Liver (tissue), 3 donors: Measurements from ENCODE around the gene CECR2.

ENCODE experiments used
- RXRA ChIP-seq, 2 donors: IDR thresholded peaks; 2 replicates each; pipeline ENCODE4 v1.6.1; 2017 to 2018; ENCODE audit warnings: antibody characterized with exemption in 2 of 2, mild to moderate bottlenecking in 1 of 2
- YY1 ChIP-seq: IDR thresholded peaks from 2 replicates; pipeline ENCODE4 v1.6.1; 2016; ENCODE audit warnings: antibody characterized with exemption, mild to moderate bottlenecking
- TF ChIP-seq, protein P1 (sequence below): fragments of 150-350 bp; IDR thresholded peaks from 2 replicates; pipeline ENCODE4 v1.5.1; 2017; ENCODE audit warnings: improper control_type of control experiment, low read depth, low read length; ENCODE audit not compliant: missing input control
- donor health status: healthy.
- donor health status: healthy.

DNA sequence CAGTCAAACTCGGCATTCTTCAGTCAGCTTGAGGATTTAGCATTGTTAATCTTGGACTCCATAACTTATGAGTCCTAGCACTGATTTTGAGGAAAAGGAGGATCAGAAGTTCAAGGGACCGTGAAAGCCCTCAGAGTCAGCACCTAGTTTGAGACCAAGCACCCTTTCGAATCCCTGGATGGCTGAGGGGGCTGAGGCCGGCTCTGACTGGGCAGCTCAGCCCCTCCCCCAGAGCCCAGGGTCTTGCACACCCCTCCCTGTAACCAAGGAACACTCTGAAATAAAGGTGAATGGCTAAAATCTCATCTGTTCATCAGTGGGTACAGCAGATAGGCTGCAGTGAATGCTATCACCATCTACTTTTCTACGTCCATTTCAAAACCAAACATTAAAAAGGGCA, 221.3 kb downstream of the CECR2 start:
- TF ChIP-seq, protein P1, sequence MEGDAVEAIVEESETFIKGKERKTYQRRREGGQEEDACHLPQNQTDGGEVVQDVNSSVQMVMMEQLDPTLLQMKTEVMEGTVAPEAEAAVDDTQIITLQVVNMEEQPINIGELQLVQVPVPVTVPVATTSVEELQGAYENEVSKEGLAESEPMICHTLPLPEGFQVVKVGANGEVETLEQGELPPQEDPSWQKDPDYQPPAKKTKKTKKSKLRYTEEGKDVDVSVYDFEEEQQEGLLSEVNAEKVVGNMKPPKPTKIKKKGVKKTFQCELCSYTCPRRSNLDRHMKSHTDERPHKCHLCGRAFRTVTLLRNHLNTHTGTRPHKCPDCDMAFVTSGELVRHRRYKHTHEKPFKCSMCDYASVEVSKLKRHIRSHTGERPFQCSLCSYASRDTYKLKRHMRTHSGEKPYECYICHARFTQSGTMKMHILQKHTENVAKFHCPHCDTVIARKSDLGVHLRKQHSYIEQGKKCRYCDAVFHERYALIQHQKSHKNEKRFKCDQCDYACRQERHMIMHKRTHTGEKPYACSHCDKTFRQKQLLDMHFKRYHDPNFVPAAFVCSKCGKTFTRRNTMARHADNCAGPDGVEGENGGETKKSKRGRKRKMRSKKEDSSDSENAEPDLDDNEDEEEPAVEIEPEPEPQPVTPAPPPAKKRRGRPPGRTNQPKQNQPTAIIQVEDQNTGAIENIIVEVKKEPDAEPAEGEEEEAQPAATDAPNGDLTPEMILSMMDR = no peak
- TF ChIP-seq YY1 = no peak
- no peak for TF ChIP-seq RXRA (IDR thresholded peaks at IDR 0.05)
